ENCODE measurements around the gene GNAT2.

DNA sequence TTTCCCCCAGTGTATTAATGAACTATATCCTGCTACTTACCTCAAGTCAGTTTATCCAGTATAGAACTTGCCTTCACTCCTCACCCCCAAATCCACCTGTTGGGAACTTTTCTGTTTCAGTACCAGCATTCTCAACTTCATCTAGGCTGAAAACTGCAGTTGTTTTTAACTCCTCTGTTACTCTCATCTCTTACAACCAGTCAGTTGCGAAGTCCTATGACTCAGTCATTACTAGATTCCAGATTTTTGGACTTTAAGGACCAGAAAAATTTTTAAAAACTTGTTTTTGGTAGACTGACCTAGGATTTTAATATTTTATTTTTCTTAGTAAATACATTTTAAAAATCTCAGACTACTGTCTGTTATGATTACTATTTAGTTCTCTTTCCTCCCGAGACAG lies 62.9 kb downstream of the GNAT2 start:
- no peak for TF ChIP-seq CTCF (IDR thresholded peaks at IDR 0.05)
- TF ChIP-seq POLR2AphosphoS5 (IDR thresholded peaks at IDR 0.05), result no peak

Data from upper lobe of left lung (tissue), 4 donors.